Neutrophil (primary cell): Measurements from ENCODE around the gene ACADVL.

ENCODE experiments used
- H3K27ac ChIP-seq: fragments of 200-600 bp; sonication (generic); 2 replicates; pipeline ENCODE4 v1.5.1; 2016; ENCODE audit warnings: mild to moderate bottlenecking, moderate library complexity
- H3K27me3 ChIP-seq: fragments of 200-600 bp; sonication (generic); 2 replicates; pipeline ENCODE4 v1.6.0; 2016; ENCODE audit warnings: mild to moderate bottlenecking
- H3K36me3 ChIP-seq: fragments of 200-600 bp; sonication (generic); 2 replicates; pipeline ENCODE4 v1.5.1; 2017
- H3K4me1 ChIP-seq, 2 experiments: fragments of 200-600 bp in 1 of 2; sonication (generic) in 1 of 2; 1 replicate in 1 of 2; 2 replicates in 1 of 2; pipeline versions ENCODE4 v1.5.1 to v1.6.1; 2013 to 2016; ENCODE audit warnings: low read depth in 1 of 2, low read length in 1 of 2, mild to moderate bottlenecking in 1 of 2, moderate library complexity in 1 of 2; ENCODE audit not compliant: control insufficient read depth in 1 of 2, insufficient read depth in 1 of 2
- H3K4me3 ChIP-seq, 2 experiments: fragments of 200-600 bp in 1 of 2; sonication (generic) in 1 of 2; 1 replicate in 1 of 2; 2 replicates in 1 of 2; pipeline ENCODE4 v1.5.1; 2013 to 2016; ENCODE audit warnings: low read depth in 1 of 2, low read length in 1 of 2, mild to moderate bottlenecking in 1 of 2, moderate library complexity in 1 of 2
- H3K9me3 ChIP-seq: fragments of 200-600 bp; sonication (generic); 2 replicates; pipeline ENCODE4 v1.5.1; 2016
- CTCF ChIP-seq: fragments of 200-600 bp; sonication (generic); IDR thresholded peaks from 2 replicates; pipeline ENCODE4 v1.5.1; 2016; ENCODE audit warnings: antibody characterized with exemption

ACADVL gene

GRCh38 chr17:7190276-7190917, 29.3 kb upstream of the ACADVL start:
- H3K4me3 ChIP-seq: no peak overlapping the region
- H3K27me3 ChIP-seq: no peaks in the 10 kb centered on the region

GRCh38 chr17:7191069-7191468, 28.7 kb upstream of the ACADVL start:
- no peak overlapping the region for H3K27ac ChIP-seq
- H3K9me3 ChIP-seq: no peaks in the 10 kb centered on the region
- no peaks in the 10 kb centered on the region for H3K4me1 ChIP-seq
- no peak for TF ChIP-seq CTCF
- H3K27me3 ChIP-seq: no peaks in the 10 kb centered on the region
- no peak overlapping the region for H3K4me3 ChIP-seq
- H3K36me3 ChIP-seq: no peaks in the 10 kb centered on the region

More at GRCh38 chr17:7190276-7190917, 29.3 kb upstream of the ACADVL start:
- Histone ChIP-seq H3K9me3 (no peaks in the 10 kb centered on the region), H3K4me1 (no peaks in the 10 kb centered on the region), H3K27ac (no peak overlapping the region), H3K36me3 (no peaks in the 10 kb centered on the region)
- TF ChIP-seq CTCF: no peak

GRCh38 chr17:7191571-7192270, 28.0 kb upstream of the ACADVL start:
- Histone ChIP-seq H3K27me3 (no peaks in the 10 kb centered on the region), H3K4me3 (no peak overlapping the region), H3K9me3 (no peaks in the 10 kb centered on the region), H3K36me3 (no peaks in the 10 kb centered on the region), H3K27ac (no peak overlapping the region), H3K4me1 (no peaks in the 10 kb centered on the region)
- TF ChIP-seq CTCF: no peak

- no peaks in the 10 kb centered on the region for H3K9me3 ChIP-seq
- no peak overlapping the region for H3K4me3 ChIP-seq
- H3K27ac ChIP-seq: no peak overlapping the region
- no peaks in the 10 kb centered on the region for H3K27me3 ChIP-seq
- no peaks in the 10 kb centered on the region for H3K36me3 ChIP-seq
- no peaks in the 10 kb centered on the region for H3K4me1 ChIP-seq
- TF ChIP-seq CTCF: no peak
Measured at GRCh38 chr17:7192271-7192937, 27.3 kb upstream of the ACADVL start.

GRCh38 chr17:7195971-7196370, 23.8 kb upstream of the ACADVL start:
- no peak overlapping the region for H3K4me3 ChIP-seq
- TF ChIP-seq CTCF: no peak
- H3K36me3 ChIP-seq: no peaks in the 10 kb centered on the region
- no peaks in the 10 kb centered on the region for H3K4me1 ChIP-seq
- H3K9me3 ChIP-seq: no peaks in the 10 kb centered on the region
- no peaks in the 10 kb centered on the region for H3K27me3 ChIP-seq
- H3K27ac ChIP-seq: no peak overlapping the region
